ENCODE data around the gene SH3BP5.

SH3BP5 gene

DNA sequence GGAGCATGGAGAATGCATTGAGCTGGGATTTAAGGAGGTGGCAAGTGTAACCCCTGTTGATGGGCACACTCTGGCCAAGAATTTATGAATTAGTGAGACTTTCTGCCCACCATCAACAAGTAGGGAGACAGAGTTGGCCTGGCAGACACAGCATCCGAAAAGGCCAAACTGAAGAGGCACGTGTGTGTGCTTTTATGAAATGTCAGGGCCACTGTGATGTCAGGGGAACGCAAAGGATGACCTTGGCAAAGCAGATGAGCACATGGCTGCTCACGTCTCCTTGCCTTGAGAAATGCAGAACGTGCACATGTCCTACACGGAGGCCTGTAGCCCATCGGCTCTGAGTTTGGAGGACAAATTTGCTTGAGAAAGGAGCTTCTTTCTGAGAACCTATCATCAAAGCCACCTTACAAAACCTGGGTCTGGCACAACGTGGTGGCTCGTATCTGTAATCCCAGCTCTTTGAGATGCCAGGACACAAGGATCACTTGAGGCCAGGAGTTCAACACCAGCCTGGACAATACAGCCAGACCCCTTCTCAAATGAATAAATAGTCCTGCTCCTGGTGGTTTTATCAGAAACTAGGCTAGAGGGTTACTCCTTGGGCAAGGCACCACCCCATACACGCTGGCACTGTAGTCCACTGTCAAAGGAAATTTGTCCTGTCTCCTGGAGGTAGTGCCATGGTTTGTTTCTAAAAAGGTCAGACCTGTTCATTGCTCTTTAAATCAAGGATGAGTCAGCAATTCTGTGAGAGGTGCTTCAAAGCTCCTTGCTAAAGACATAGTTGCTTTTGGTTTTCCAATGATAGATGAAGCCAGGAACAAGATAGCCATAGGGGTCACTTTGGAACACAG, 941 bp upstream of the SH3BP5 start:
- no peaks in the 10 kb centered on the region for H3K9me3 ChIP-seq (ENCODE audit: low read length)
- H3K4me1 ChIP-seq (ENCODE audit: insufficient read depth, low read length), result peaks cover 14% of the 10 kb centered on the region
- H3K27me3 ChIP-seq (ENCODE audit: control insufficient read depth in 1 of 2, insufficient read depth in 2 of 2, low read length in 2 of 2), result no peaks in the 10 kb centered on the region
- no peaks in the 10 kb centered on the region for H3K36me3 ChIP-seq (ENCODE audit: insufficient read depth, low read length)
- peak overlapping the region; percentile 71 to 81 for H3K4me3 ChIP-seq (ENCODE audit: low read depth in 1 of 2, low read length in 2 of 2)
- H3K27ac ChIP-seq (ENCODE audit: low read depth, low read length), result peak overlapping the region; percentile 53
- H3K9ac ChIP-seq (ENCODE audit: low read length), result no peak overlapping the region

DNA sequence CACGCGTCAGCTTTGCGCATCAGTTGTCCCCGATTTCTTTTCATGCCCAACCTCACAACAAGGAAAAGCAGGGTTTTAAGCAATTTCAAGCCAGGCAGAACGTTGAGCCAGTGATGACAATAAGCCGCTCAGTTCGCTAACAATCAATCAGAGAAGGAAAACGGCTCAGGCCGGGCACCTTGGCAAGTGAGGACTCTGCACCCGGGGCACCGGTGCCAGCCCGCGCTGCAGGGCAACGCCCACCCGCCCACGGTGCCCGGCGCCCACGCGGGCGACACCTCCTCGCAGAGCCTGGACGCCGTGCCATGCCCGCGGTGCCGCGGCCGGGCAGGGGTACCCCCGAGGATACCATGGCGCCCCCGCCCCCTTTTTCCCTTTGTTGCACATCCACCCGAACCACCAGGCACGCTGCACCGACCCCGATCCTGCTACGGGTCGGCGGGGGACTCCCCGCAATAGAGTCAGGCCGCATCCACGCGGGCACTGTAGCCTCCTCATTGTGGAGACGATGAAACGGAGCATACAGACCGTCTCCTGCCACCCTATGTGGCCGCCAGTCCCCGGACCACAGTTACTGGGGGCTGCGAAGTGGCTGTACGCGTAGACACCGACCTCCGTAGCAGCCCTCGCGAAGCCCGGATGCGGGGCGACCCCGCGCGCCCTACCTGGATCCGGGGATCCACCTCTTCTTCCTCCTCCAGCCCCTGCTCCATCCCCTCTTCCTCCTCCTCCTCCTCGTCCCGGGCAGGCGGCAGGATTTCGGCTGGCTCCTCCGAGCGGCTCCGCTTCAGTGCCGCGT, 581 bp downstream of the SH3BP5 start:
- Histone ChIP-seq H3K36me3 (ENCODE audit: insufficient read depth, low read length) (no peaks in the 10 kb centered on the region), H3K9me3 (ENCODE audit: low read length) (no peaks in the 10 kb centered on the region), H3K27me3 (ENCODE audit: control insufficient read depth in 1 of 2, insufficient read depth in 2 of 2, low read length in 2 of 2) (no peaks in the 10 kb centered on the region), H3K4me1 (ENCODE audit: insufficient read depth, low read length) (peaks cover 14% of the 10 kb centered on the region), H3K4me3 (ENCODE audit: low read depth in 1 of 2, low read length in 2 of 2) (peak overlapping the region; percentile 71 to 81), H3K9ac (ENCODE audit: low read length) (peak overlapping the region; percentile 40), H3K27ac (ENCODE audit: low read depth, low read length) (peak overlapping the region; percentile 69)

DNA sequence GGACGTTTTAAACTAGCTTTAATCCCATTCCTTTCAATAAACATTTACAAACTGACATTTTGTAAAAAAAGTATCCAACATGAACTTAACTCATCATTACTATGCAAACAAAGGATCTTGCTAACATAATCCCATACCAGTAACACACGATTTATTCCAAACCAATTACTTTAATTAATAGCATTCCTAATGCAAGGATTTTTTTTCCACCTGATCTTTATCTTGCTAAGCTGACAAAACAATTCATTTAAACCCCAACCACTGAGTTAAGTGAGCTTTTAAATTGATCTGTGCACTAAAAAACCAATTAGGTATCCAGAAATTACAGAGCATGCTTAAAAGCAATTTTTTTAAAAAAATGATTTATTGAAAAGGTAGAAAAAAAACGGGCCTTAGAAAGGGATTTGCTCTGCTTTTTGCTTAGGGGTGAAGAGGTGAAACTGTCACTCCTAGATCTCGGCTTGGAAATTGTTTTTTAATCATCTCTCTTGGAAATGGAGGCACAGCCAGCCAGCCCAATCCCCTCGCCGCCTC, 1.2 kb downstream of the SH3BP5 start:
- Histone ChIP-seq H3K36me3 (ENCODE audit: insufficient read depth, low read length) (no peaks in the 10 kb centered on the region), H3K27ac (ENCODE audit: low read depth, low read length) (peak overlapping the region; percentile 69), H3K27me3 (ENCODE audit: control insufficient read depth in 1 of 2, insufficient read depth in 2 of 2, low read length in 2 of 2) (no peaks in the 10 kb centered on the region), H3K4me3 (ENCODE audit: low read depth in 1 of 2, low read length in 2 of 2) (peak overlapping the region; percentile 71 to 81), H3K4me1 (ENCODE audit: insufficient read depth, low read length) (peaks cover 18% of the 10 kb centered on the region), H3K9me3 (ENCODE audit: low read length) (no peaks in the 10 kb centered on the region), H3K9ac (ENCODE audit: low read length) (peak overlapping the region; percentile 40)

DNA sequence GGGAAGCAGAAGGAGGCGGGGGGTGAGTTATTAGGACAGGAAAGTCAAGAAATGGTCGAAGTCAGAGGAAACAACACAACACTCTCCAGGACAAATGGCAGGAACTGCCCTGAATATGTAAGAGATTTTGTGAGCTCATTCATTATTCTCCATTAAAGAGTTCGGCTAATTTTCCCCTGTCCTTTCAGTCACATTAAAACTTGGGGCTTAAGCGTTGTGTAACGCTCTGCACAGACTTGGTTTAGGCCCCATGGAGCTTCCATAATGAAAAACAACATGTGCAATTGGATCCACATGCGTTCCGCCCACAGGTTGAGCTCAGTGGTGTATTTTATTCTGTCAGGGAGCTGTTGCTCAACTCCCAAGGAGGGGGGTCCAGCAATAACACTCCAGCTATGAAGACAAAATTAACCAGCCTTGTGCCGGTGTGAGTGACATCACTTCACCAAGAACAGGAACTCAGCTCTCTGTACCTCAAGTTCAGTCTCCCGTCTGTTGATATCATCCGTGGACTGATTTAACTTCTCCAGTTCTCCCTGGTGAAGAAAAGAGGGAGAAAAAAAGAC, 2.3 kb downstream of the SH3BP5 start:
- Histone ChIP-seq H3K36me3 (ENCODE audit: insufficient read depth, low read length) (no peaks in the 10 kb centered on the region), H3K9ac (ENCODE audit: low read length) (no peak overlapping the region), H3K9me3 (ENCODE audit: low read length) (no peaks in the 10 kb centered on the region), H3K27ac (ENCODE audit: low read depth, low read length) (peak overlapping the region; percentile 8), H3K4me3 (ENCODE audit: low read depth in 1 of 2, low read length in 2 of 2) (no peak overlapping the region), H3K4me1 (ENCODE audit: insufficient read depth, low read length) (peaks cover 28% of the 10 kb centered on the region), H3K27me3 (ENCODE audit: control insufficient read depth in 1 of 2, insufficient read depth in 2 of 2, low read length in 2 of 2) (no peaks in the 10 kb centered on the region)

DNA sequence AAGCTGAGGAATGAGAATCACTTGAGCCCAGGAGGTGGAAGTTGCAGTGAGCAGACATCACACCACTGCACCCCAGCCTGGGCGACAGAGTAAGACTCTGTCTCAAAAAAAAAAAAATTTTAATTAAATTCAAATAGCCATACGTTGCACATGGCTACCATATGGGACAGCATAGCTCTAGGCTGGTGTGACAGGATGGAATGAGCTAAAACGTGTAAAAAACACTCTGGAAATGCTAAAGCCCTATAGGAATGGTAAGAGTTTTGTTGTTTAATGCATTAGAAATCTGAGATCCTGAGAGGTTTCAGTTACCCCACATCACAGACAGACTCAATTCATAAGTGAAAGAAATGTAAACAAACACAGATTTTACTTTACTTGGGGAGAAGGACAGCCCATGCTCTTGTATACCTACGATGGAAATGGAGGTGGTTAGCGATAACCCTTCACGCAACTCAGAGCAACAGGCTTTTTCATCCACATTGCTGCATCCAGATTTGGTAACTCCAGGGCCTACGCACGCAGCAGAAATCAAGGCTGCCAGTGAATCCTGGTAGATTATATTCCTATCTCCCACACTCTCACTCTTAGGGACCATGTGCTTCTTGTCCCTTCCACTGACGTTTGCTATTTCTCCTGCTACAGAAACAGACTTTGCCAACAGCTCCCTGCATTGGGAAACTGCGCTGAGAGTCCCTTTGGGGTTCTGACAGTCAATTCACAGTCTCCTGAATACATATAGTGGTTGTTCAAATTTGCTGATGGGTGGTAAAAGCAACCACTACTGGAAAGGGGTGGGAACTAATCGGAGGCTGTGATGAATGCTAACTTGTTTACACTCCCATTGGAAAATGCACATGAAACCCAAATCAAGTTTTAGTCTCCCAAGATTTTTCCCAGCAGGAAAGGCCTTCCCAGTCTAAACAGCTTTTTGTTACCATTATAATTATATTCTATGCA, 3.1 kb downstream of the SH3BP5 start:
- Histone ChIP-seq H3K27me3 (ENCODE audit: control insufficient read depth in 1 of 2, insufficient read depth in 2 of 2, low read length in 2 of 2) (no peaks in the 10 kb centered on the region), H3K9me3 (ENCODE audit: low read length) (no peaks in the 10 kb centered on the region), H3K9ac (ENCODE audit: low read length) (no peak overlapping the region), H3K36me3 (ENCODE audit: insufficient read depth, low read length) (no peaks in the 10 kb centered on the region), H3K4me1 (ENCODE audit: insufficient read depth, low read length) (peaks cover 36% of the 10 kb centered on the region), H3K4me3 (ENCODE audit: low read depth in 1 of 2, low read length in 2 of 2) (no peak overlapping the region), H3K27ac (ENCODE audit: low read depth, low read length) (no peak overlapping the region)

DNA sequence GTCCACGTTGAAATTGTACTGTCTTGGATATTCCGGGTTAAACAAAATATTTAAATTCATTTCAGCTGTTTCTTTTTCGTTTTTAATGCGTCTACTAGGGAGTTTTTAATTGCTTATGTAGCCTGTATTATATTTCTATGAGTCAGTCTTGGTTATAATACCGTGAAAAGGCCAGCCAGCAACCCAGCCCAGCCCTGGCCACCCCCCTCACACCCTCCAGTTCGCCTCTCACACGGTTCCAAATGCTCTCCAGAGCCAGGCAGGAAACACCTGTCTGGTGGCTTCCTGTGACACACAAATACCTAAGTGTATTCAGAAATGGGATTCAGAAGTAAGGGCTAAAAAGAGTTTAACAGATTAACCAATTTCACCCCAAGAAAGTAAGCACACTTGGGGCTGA, 4.4 kb downstream of the SH3BP5 start:
- peaks cover 36% of the 10 kb centered on the region for H3K4me1 ChIP-seq (ENCODE audit: insufficient read depth, low read length)
- no peak overlapping the region for H3K27ac ChIP-seq (ENCODE audit: low read depth, low read length)
- no peak overlapping the region for H3K4me3 ChIP-seq (ENCODE audit: low read depth in 1 of 2, low read length in 2 of 2)
- no peaks in the 10 kb centered on the region for H3K9me3 ChIP-seq (ENCODE audit: low read length)
- H3K9ac ChIP-seq (ENCODE audit: low read length), result no peak overlapping the region
- H3K36me3 ChIP-seq (ENCODE audit: insufficient read depth, low read length), result no peaks in the 10 kb centered on the region
- H3K27me3 ChIP-seq (ENCODE audit: control insufficient read depth in 1 of 2, insufficient read depth in 2 of 2, low read length in 2 of 2), result no peaks in the 10 kb centered on the region

DNA sequence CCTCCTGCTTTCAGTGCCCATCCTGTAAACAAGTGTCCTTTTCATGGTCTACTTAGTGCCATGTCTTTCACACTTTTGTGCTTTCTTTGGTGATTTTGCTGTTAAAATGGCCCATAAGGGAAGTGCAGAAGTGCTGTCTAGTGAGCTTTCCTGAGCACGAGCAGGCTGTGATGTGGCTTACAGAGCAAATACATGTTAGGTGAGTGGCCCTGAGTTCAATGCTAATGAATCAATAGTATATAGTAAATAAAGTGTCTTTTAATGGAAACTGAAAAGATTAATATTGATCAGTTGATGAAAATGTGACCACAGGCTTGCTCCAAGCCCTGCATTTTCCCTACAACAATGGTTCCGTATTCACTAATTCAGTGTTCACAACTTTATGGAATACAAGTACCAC, 5.7 kb downstream of the SH3BP5 start:
- Histone ChIP-seq H3K9me3 (ENCODE audit: low read length) (no peaks in the 10 kb centered on the region), H3K36me3 (ENCODE audit: insufficient read depth, low read length) (no peaks in the 10 kb centered on the region), H3K4me1 (ENCODE audit: insufficient read depth, low read length) (peaks cover 36% of the 10 kb centered on the region), H3K4me3 (ENCODE audit: low read depth in 1 of 2, low read length in 2 of 2) (no peak overlapping the region), H3K9ac (ENCODE audit: low read length) (no peak overlapping the region), H3K27me3 (ENCODE audit: control insufficient read depth in 1 of 2, insufficient read depth in 2 of 2, low read length in 2 of 2) (no peaks in the 10 kb centered on the region), H3K27ac (ENCODE audit: low read depth, low read length) (no peak overlapping the region)

DNA sequence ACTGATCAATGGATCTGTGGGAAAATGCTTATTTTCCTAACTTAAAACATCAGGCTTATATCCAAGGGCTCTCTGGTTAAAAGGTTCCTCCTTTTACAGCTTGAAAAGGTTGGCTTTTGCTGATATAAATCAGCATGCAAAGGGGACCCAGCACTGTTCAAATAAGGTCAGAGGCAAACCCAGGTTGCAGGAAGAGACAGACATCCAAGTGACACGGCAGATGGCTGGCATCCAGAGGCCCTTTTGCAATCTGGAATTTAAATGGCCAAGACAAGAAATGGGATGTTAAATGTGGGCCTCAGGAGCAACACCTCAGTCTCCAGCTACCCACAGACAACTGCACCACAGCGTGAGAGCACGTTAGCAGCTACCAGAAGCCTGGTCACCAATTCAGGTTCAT, 6.3 kb downstream of the SH3BP5 start:
- H3K36me3 ChIP-seq (ENCODE audit: insufficient read depth, low read length), result no peaks in the 10 kb centered on the region
- H3K27ac ChIP-seq (ENCODE audit: low read depth, low read length), result no peak overlapping the region
- H3K9ac ChIP-seq (ENCODE audit: low read length), result no peak overlapping the region
- no peaks in the 10 kb centered on the region for H3K9me3 ChIP-seq (ENCODE audit: low read length)
- H3K27me3 ChIP-seq (ENCODE audit: control insufficient read depth in 1 of 2, insufficient read depth in 2 of 2, low read length in 2 of 2), result no peaks in the 10 kb centered on the region
- H3K4me1 ChIP-seq (ENCODE audit: insufficient read depth, low read length), result peaks cover 41% of the 10 kb centered on the region
- H3K4me3 ChIP-seq (ENCODE audit: low read depth in 1 of 2, low read length in 2 of 2), result no peak overlapping the region

DNA sequence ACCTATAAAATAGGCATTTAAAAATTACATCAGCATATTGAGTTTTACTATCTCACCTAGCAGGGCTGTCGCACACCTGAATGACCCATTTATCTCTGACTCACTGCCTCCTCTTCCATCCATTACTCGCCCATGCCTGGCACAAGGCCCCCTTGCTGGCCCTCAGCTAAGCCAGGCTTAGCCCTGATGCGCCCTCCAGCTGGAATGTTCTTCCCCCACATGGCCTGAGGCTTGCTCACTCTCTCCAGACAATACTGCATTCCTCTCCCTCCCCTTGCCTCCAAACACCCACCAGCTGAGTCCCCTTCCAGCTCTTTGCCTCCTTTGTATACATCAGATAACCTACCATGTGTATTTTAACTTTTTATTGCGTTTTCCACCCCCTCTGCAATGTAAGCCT, 7.2 kb downstream of the SH3BP5 start:
- Histone ChIP-seq H3K27ac (ENCODE audit: low read depth, low read length) (no peak overlapping the region), H3K27me3 (ENCODE audit: control insufficient read depth in 1 of 2, insufficient read depth in 2 of 2, low read length in 2 of 2) (no peaks in the 10 kb centered on the region), H3K9ac (ENCODE audit: low read length) (no peak overlapping the region), H3K4me3 (ENCODE audit: low read depth in 1 of 2, low read length in 2 of 2) (no peak overlapping the region), H3K36me3 (ENCODE audit: insufficient read depth, low read length) (no peaks in the 10 kb centered on the region), H3K4me1 (ENCODE audit: insufficient read depth, low read length) (peaks cover 48% of the 10 kb centered on the region), H3K9me3 (ENCODE audit: low read length) (no peaks in the 10 kb centered on the region)

DNA sequence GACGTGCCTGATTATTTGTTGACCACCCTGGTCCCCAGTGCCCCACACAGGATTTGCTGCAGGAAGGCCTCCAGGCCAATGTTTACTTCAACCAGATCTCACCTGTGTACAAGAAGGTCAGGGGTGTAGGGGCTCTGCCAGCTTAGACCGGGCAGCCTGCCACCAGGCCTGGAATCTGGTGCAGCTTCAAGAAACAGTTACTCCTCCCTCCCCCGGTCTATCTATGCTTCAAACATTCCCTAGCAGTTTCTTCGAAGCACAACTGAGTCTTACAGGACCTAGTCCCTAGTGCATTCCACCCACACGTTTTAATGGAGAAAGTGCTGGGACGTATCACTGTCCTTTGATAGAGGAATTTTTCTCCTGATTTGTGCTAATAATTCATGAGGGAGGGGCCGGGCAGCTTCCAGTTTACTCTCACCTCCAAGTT, 8.0 kb downstream of the SH3BP5 start:
- Histone ChIP-seq H3K9me3 (ENCODE audit: low read length) (no peaks in the 10 kb centered on the region), H3K27ac (ENCODE audit: low read depth, low read length) (no peak overlapping the region), H3K27me3 (ENCODE audit: control insufficient read depth in 1 of 2, insufficient read depth in 2 of 2, low read length in 2 of 2) (no peaks in the 10 kb centered on the region), H3K9ac (ENCODE audit: low read length) (no peak overlapping the region), H3K4me3 (ENCODE audit: low read depth in 1 of 2, low read length in 2 of 2) (no peak overlapping the region), H3K4me1 (ENCODE audit: insufficient read depth, low read length) (peaks cover 55% of the 10 kb centered on the region), H3K36me3 (ENCODE audit: insufficient read depth, low read length) (no peaks in the 10 kb centered on the region)
